ENCODE results near the gene KIZ.

GRCh38 chr20:21278829-21279228 is 152.9 kb downstream of the KIZ start:
- TF ChIP-seq POLR2A (IDR thresholded peaks at IDR 0.05; ENCODE audit: low read length): no peak
- no peak for TF ChIP-seq GATA1 (IDR thresholded peaks at IDR 0.05; ENCODE audit: low read depth, low read length)
